K562 (cell line): ENCODE results near the gene MPHOSPH10. TPM values are rescaled to one million over a fixed set of nuclear protein-coding genes. Genes with fewer than 3 reads are reported as not detected.

Experiments
- ATAC-seq: fragments of 200-7000 bp; cut with Tn5 transposase; 3 replicates; pipeline ENCODE4 v1.9.1; 2020; ENCODE audit warnings: moderate library complexity
- BruUV-seq: library from RNA; stranded (reverse); fragments of 400-500 nt; replicated peaks from 2 replicates; lab custom pipeline; 2021; lab: Mats Ljungman, UMichigan
- CTCF ChIA-PET: fragments of 300-600 bp; formaldehyde crosslinking; extraction: SDS; loops from one replicate; lab custom pipeline; 2021; ENCODE audit warnings: low intra/inter-chr PET ratio; lab: Yijun Ruan, JAX
- POLR2A ChIA-PET: fragments of 300-600, 350-650 bp; sonication (Branson Sonifier 250); formaldehyde crosslinking; extraction: SDS; loops from one replicate; lab custom pipeline; 2021; ENCODE audit warnings: antibody characterized with exemption, inconsistent platforms; lab: Yijun Ruan, JAX
- DNase-seq, 4 experiments: peaks; one replicate each; pipeline versions ENCODE4 v3.0.0 to v3.0.0-alpha.2; 2011 to 2018; ENCODE audit warnings: low spot score in 3 of 4, mixed read lengths in 3 of 4; ENCODE audit errors: extremely low read depth in 1 of 4
- FAIRE-seq: peaks from 2 replicates; lab custom pipeline; 2011; peaks lifted over from hg19 to GRCh38; lab: Jason Lieb, UNC
- H2AFZ ChIP-seq: 2 replicates; pipeline ENCODE4 v1.6.0; 2011; ENCODE audit warnings: low read depth, low read length, control low read depth, inconsistent platforms
- H3K27ac ChIP-seq: fragments of 200-600 bp; 3 replicates; pipeline ENCODE4 v1.8.0; 2011; ENCODE audit warnings: low read depth, mild to moderate bottlenecking, control low read depth, inconsistent platforms, low read length, moderate library complexity, mixed read lengths; ENCODE audit errors: extremely low read depth
- H3K27me3 ChIP-seq, 2 experiments: fragments of 300-600 bp in 1 of 2; 2 replicates in 1 of 2; 3 replicates in 1 of 2; pipeline versions ENCODE4 v1.6.0 to v1.8.0; 2011; ENCODE audit warnings: inconsistent platforms in 2 of 2, low read length in 2 of 2, mild to moderate bottlenecking in 1 of 2, mixed read lengths in 1 of 2, moderate library complexity in 1 of 2; ENCODE audit not compliant: control insufficient read depth in 2 of 2, insufficient read depth in 2 of 2
- H3K36me3 ChIP-seq: fragments of 300-600 bp; 3 replicates; pipeline ENCODE4 v1.8.0; 2011; ENCODE audit warnings: mild to moderate bottlenecking, low read length, inconsistent platforms; ENCODE audit not compliant: control insufficient read depth, insufficient read depth
- H3K4me1 ChIP-seq, 2 experiments: fragments of 200-600 bp in 1 of 2; replicated peaks in 1 of 2; 2 replicates in 1 of 2; 3 replicates in 1 of 2; pipeline versions ENCODE4 v1.5.1 to v1.8.0; 2011; ENCODE audit warnings: inconsistent platforms in 2 of 2, low read length in 2 of 2, mild to moderate bottlenecking in 1 of 2, mixed read lengths in 1 of 2, moderate library complexity in 1 of 2; ENCODE audit not compliant: control insufficient read depth in 2 of 2, insufficient read depth in 2 of 2
- H3K4me2 ChIP-seq: 2 replicates; pipeline ENCODE4 v1.6.1; 2011; ENCODE audit warnings: low read length, control low read depth, inconsistent platforms, mixed read lengths; ENCODE audit not compliant: insufficient read depth
- H3K4me3 ChIP-seq: fragments of 200-600 bp; sonication (generic), shearing (Covaris generic); 2 replicates; pipeline ENCODE4 v1.5.1; 2016; ENCODE audit warnings: control low read depth, inconsistent platforms
- H3K79me2 ChIP-seq: fragments of 200-600 bp; 3 replicates; pipeline ENCODE4 v1.8.0; 2011; ENCODE audit warnings: low read length, inconsistent platforms; ENCODE audit not compliant: control insufficient read depth, insufficient read depth
- H3K9ac ChIP-seq, 2 experiments: 2 replicates each; pipeline versions ENCODE4 v1.6.0 to v1.6.1; 2011; ENCODE audit warnings: low read depth in 2 of 2, low read length in 2 of 2, control low read depth in 1 of 2, inconsistent platforms in 1 of 2, mild to moderate bottlenecking in 1 of 2, mixed read lengths in 1 of 2; ENCODE audit not compliant: insufficient read depth in 1 of 2
- H3K9me1 ChIP-seq: one replicate; pipeline ENCODE4 v1.6.0; 2011; ENCODE audit warnings: inconsistent platforms, mild to moderate bottlenecking, low read length, moderate library complexity; ENCODE audit not compliant: control insufficient read depth, insufficient read depth
- H3K9me3 ChIP-seq: replicated peaks from 2 replicates; pipeline ENCODE4 v1.5.1; 2011; ENCODE audit warnings: low read depth, low read length, inconsistent platforms; ENCODE audit not compliant: control insufficient read depth, insufficient read depth
- H4K20me1 ChIP-seq: replicated peaks from 2 replicates; pipeline ENCODE4 v1.6.1; 2011; ENCODE audit warnings: low read length, inconsistent platforms, mixed read lengths; ENCODE audit not compliant: control insufficient read depth, insufficient read depth
- GABPB1 ChIP-seq: sonication (generic); formaldehyde crosslinking; IDR thresholded peaks from 2 replicates; pipeline ENCODE4 v1.8.0; 2022; ENCODE audit warnings: mild to moderate bottlenecking, missing genetic modification reagents
- HEY1 ChIP-seq: fragments of 250-450 bp; sonication (Bioruptor Pico); IDR thresholded peaks from 2 replicates; pipeline ENCODE4 v1.5.0; 2020; ENCODE audit warnings: mild to moderate bottlenecking, moderate library complexity, borderline replicate concordance
- IFI16 ChIP-seq: fragments of 250-450 bp; sonication (Bioruptor Pico); IDR thresholded peaks from 2 replicates; pipeline ENCODE4 v2.1.2; 2022; ENCODE audit warnings: mild to moderate bottlenecking, inconsistent platforms
- MCM5 ChIP-seq: fragments of 450-650 bp; IDR thresholded peaks from 2 replicates; pipeline ENCODE4 v1.6.1; 2016; ENCODE audit warnings: low read depth
- PHF21A ChIP-seq: fragments of 450-650 bp; IDR thresholded peaks from 2 replicates; pipeline ENCODE4 v1.6.1; 2017; ENCODE audit warnings: low read depth, borderline replicate concordance
- RFX7 ChIP-seq: fragments of 250-450 bp; sonication (Bioruptor Pico); IDR thresholded peaks from 2 replicates; pipeline ENCODE4 v1.5.1; 2021; ENCODE audit warnings: mild to moderate bottlenecking
- SIX5 ChIP-seq, 2 experiments: IDR thresholded peaks; 2 replicates each; pipeline ENCODE4 v1.6.1; 2011; ENCODE audit warnings: low read length in 2 of 2, borderline replicate concordance in 1 of 2, low read depth in 1 of 2, mild to moderate bottlenecking in 1 of 2, moderate library complexity in 1 of 2; ENCODE audit not compliant: insufficient read depth in 1 of 2
- TARDBP ChIP-seq: fragments of 450-650 bp; IDR thresholded peaks from 2 replicates; pipeline ENCODE4 v1.6.1; 2016
- ZNF316 ChIP-seq: fragments of 450-650 bp; IDR thresholded peaks from 2 replicates; pipeline ENCODE4 v1.6.1; 2016
- ZNF584 ChIP-seq: fragments of 200-800 bp; sonication (Bioruptor generic); IDR thresholded peaks from 2 replicates; pipeline ENCODE4 v1.6.1; 2016; ENCODE audit warnings: low read depth, mild to moderate bottlenecking, missing genetic modification characterization, missing compliant biosample characterization
- ZNF766 ChIP-seq: fragments of 200-800 bp; sonication (Bioruptor generic); conservative IDR thresholded peaks from 2 replicates; pipeline ENCODE4 v1.6.1; 2016; ENCODE audit warnings: missing genetic modification characterization, missing compliant biosample characterization
- WGBS: fragments of 100-300 bp; shearing (Covaris generic); methylation state at CpG from one replicate; pipeline ENCODE4 v1.1.6; 2016; ENCODE audit warnings: low coverage, mixed read lengths; ENCODE audit not compliant: insufficient coverage; ENCODE audit errors: missing lambda C conversion rate; 5-methylcytosine and 5-hydroxymethylcytosine counted together
- in situ Hi-C: fragments of 300-500 bp; cut with MboI; formaldehyde crosslinking; loops from 4 replicates; pipeline ENCODE4 v1.15.0; 2018; ENCODE audit warnings: inconsistent platforms, mixed read lengths
- intact Hi-C: fragments of 100-400 bp; cut with micrococcal nuclease; formaldehyde crosslinking; loops from 2 replicates; pipeline ENCODE4 v1.14.2; 2022
- polyA plus RNA-seq, 8 experiments: library from polyadenylated mRNA; depleted of rRNA in 4 of 8; stranded (reverse) in 5 of 8; unstranded in 3 of 8; fragments of >200 nt; fragmentation: Nextera tagmentation in 2 of 8; fragmentation: Illumina TruSeq in 1 of 8; extraction: Ambion mirVana in 2 of 8; extraction: Trizol in 1 of 8; gene quantifications; 2 replicates each; pipeline versions ENCODE4 v1.2.1 to v1.2.3, GENCODE V29; 2011 to 2014; ENCODE audit warnings: inconsistent platforms in 1 of 8, missing spikeins in 1 of 8
- total RNA-seq, 7 experiments: library from RNA; depleted of rRNA in 6 of 7; stranded (reverse); fragments of >200 nt in 6 of 7; fragmentation: Illumina TruSeq in 2 of 7; extraction: Trizol in 2 of 7; gene quantifications; 2 replicates each; pipeline versions ENCODE4 v1.2.1 to v1.2.3, GENCODE V29; 2011 to 2021; ENCODE audit warnings: low replicate concordance in 1 of 7
- TF ChIP-seq, protein P1 (sequence below): fragments of 250-450 bp; sonication (Bioruptor Pico); IDR thresholded peaks from 2 replicates; pipeline ENCODE4 v1.4.0; 2020; ENCODE audit warnings: mild to moderate bottlenecking, moderate library complexity
- TF ChIP-seq, protein P2 (sequence below), 2 experiments: fragments of 250-450 bp in 1 of 2; fragments of 450-650 bp in 1 of 2; sonication (Bioruptor Pico) in 1 of 2; IDR thresholded peaks; 2 replicates each; pipeline versions ENCODE4 v1.6.1 to v1.8.0; 2016 to 2021; ENCODE audit warnings: mild to moderate bottlenecking in 2 of 2, moderate library complexity in 2 of 2, missing compliant biosample characterization in 1 of 2, missing genetic modification characterization in 1 of 2

Gene MPHOSPH10
- total and polyA plus RNA-seq, 9 of the 15 experiments (the other 6 are each of a cell fraction or from before 2014, with no cell fraction given), result 36.8 to 83.7 (median 58.5) TPM

DNA sequence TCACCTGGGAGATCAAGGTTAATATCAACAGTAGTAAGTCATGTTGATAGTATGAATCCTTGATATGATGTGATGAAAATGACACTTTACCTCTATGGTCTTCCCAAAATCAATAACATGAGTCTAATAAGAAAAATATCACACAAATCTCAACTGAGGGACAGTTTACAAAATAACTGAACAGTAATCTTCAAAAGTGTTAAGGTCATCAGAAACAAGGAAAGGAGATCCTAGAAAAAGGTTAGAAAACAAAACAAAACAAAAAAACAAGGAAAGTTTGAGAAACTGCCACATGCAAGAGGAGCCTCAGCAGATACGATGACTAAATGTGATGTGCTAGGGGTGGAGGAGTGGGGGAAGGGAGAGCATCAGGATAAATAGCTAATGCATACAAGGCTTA, 16.6 kb upstream of the MPHOSPH10 start:
- no peak for ATAC-seq
- Histone ChIP-seq H3K9ac (no peak overlapping the region), H3K4me3 (no peak overlapping the region), H3K36me3 (peaks cover 61% of the 10 kb centered on the region), H3K79me2 (no peaks in the 10 kb centered on the region)
- no peak for FAIRE-seq
- no peak for TF ChIP-seq HEY1 (CRISPR knock-in tag)
- TF ChIP-seq ZNF316, result peak; percentile 44
- TF ChIP-seq, all 486 proteins: peak for 1
- Histone ChIP-seq H3K4me2 (no peak overlapping the region), H3K9me1 (no peaks in the 10 kb centered on the region), H3K27ac (no peak overlapping the region), H2AFZ (no peak overlapping the region), H3K9me3 (no peaks in the 10 kb centered on the region), H3K27me3 (no peaks in the 10 kb centered on the region), H3K4me1 (no peaks in the 10 kb centered on the region), H4K20me1 (no peaks in the 10 kb centered on the region)
- 77% methylated on average over 1 of the region's 1 CpG for WGBS
- no peak for DNase-seq
- in situ Hi-C loops (no loop called here), intact Hi-C loops (no loop called here)
- POLR2A ChIA-PET, result interaction anchor here (0.6 to 1.4 kb wide), 2 partner anchors 15 to 113 kb away, joined by 4 to 7 read pairs; partner anchors contain the start of genes MCEE and PAIP2B
- BruUV-seq, result no TSS peak
- CTCF ChIA-PET, result no interaction called here

DNA sequence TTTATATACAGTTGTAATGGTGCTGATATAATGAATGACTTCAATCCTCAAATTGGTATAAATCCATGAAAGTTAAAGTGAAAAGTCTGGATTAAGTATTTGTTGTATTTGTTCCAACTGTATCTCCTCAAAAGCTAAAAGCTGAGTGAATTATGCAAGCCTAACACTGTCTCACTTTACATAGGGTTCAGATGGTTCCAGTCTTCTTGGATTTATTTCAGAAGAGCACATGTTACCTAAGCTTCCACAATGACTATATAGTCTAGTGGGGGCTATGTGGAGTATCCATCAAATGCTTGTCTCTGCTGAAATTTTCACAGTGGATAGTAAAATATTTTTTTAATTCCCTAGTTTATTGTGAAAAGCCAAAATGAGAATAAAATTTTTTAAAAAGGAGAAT, 13.4 kb upstream of the MPHOSPH10 start:
- Histone ChIP-seq H3K27ac (no peak overlapping the region), H3K4me3 (no peak overlapping the region), H3K4me2 (no peak overlapping the region), H3K9me1 (no peaks in the 10 kb centered on the region), H4K20me1 (no peaks in the 10 kb centered on the region), H2AFZ (no peak overlapping the region), H3K79me2 (no peaks in the 10 kb centered on the region), H3K4me1 (no peaks in the 10 kb centered on the region), H3K27me3 (no peaks in the 10 kb centered on the region), H3K36me3 (peaks cover 73% of the 10 kb centered on the region; the same call in 2 of the 3 replicates), H3K9me3 (no peaks in the 10 kb centered on the region), H3K9ac (no peak overlapping the region)
- intact Hi-C loops, result no loop called here
- no peak for ATAC-seq
- ChIA-PET CTCF (no interaction called here), POLR2A (interaction anchor here (1.2 to 1.8 kb wide), 3 partner anchors 9 to 17 kb away, joined by 4 to 6 read pairs (median 4); no protein-coding TSS in a partner anchor)
- DNase-seq, result no peak
- FAIRE-seq, result no peak
- BruUV-seq, result no TSS peak
- in situ Hi-C loops, result no loop called here
- TF ChIP-seq GABPB1 (no peak), IFI16 (CRISPR knock-in tag) (no peak), TARDBP (no peak), RFX7 (CRISPR knock-in tag) (no peak), MCM5 (no peak), PHF21A (no peak), SIX5 (IDR thresholded peaks at IDR 0.05; ENCODE audit: borderline replicate concordance in 1 of 2, insufficient read depth in 1 of 2, low read depth in 1 of 2, low read length in 2 of 2) (no peak), ZNF766 (CRISPR knock-in tag) (no peak), ZNF584 (CRISPR knock-in tag) (no peak)
- TF ChIP-seq, protein P1, sequence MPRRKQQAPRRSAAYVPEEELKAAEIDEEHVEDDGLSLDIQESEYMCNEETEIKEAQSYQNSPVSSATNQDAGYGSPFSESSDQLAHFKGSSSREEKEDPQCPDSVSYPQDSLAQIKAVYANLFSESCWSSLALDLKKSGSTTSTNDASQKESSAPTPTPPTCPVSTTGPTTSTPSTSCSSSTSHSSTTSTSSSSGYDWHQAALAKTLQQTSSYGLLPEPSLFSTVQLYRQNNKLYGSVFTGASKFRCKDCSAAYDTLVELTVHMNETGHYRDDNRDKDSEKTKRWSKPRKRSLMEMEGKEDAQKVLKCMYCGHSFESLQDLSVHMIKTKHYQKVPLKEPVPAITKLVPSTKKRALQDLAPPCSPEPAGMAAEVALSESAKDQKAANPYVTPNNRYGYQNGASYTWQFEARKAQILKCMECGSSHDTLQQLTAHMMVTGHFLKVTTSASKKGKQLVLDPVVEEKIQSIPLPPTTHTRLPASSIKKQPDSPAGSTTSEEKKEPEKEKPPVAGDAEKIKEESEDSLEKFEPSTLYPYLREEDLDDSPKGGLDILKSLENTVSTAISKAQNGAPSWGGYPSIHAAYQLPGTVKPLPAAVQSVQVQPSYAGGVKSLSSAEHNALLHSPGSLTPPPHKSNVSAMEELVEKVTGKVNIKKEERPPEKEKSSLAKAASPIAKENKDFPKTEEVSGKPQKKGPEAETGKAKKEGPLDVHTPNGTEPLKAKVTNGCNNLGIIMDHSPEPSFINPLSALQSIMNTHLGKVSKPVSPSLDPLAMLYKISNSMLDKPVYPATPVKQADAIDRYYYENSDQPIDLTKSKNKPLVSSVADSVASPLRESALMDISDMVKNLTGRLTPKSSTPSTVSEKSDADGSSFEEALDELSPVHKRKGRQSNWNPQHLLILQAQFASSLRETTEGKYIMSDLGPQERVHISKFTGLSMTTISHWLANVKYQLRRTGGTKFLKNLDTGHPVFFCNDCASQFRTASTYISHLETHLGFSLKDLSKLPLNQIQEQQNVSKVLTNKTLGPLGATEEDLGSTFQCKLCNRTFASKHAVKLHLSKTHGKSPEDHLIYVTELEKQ (CRISPR knock-in tag), result no peak
- TF ChIP-seq, protein P2, sequence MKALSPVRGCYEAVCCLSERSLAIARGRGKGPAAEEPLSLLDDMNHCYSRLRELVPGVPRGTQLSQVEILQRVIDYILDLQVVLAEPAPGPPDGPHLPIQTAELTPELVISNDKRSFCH (CRISPR knock-in tag; IDR thresholded peaks at IDR 0.05), result no peak
- TF ChIP-seq, protein P2 (tag; IDR thresholded peaks at IDR 0.05), result no peak
